Measurements from ENCODE around the gene TCF12.

Gene TCF12

DNA sequence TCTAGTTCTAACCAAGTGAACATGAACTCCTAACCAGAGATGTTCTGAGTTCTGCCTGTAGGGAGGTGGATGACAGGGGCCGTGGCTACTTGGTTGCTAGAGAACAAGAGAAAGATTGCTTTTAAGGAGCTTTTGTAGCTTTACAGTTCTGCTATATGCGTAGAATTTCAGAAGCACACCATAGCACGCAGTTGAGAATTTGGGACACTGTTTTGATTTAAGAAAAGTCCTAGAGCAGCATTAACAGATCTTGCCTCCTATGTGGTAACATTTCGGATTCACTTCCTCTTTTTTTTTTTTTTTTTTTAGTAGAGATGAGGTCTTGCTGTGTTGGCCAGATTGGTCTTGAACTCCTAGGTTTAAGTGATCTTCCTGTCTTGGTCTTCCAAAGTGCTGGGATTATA is 181.7 kb downstream of the TCF12 start:
- no peak for DNase-seq (ENCODE audit: low spot score)
- Histone ChIP-seq H3K9ac (ENCODE audit: low read depth, low read length, poor library complexity) (no peak overlapping the region), H3K4me3 (ENCODE audit: low read length in 2 of 2) (no peak overlapping the region), H2BK15ac (ENCODE audit: low read length) (no peak overlapping the region), H2AK5ac (ENCODE audit: low read depth, low read length) (no peak overlapping the region), H2AFZ (ENCODE audit: low read length) (no peak overlapping the region), H3K36me3 (replicated peaks in 1 of 2; ENCODE audit: control insufficient read depth in 2 of 2, insufficient read depth in 2 of 2, low read length in 2 of 2) (peaks cover 0 to 6% of the 10 kb centered on the region in 2 donors), H2BK5ac (ENCODE audit: low read length) (no peak overlapping the region), H2BK120ac (ENCODE audit: low read depth, low read length) (no peak overlapping the region), H3K14ac (ENCODE audit: low read length) (no peak overlapping the region), H3K9me3 (replicated peaks in 1 of 2; ENCODE audit: control insufficient read depth in 2 of 2, insufficient read depth in 1 of 2, low read depth in 1 of 2, low read length in 2 of 2) (peaks cover 0 to 6% of the 10 kb centered on the region in 2 donors), H4K91ac (ENCODE audit: low read depth, low read length, poor library complexity) (no peak overlapping the region), H3K27ac (replicated peaks; ENCODE audit: low read length) (no peak overlapping the region), H3K4me2 (ENCODE audit: insufficient read depth, low read length, poor library complexity, severe bottlenecking) (no peak overlapping the region), H3K4ac (ENCODE audit: low read length) (no peak overlapping the region), H3K18ac (ENCODE audit: low read length) (no peak overlapping the region), H4K8ac (ENCODE audit: low read depth, low read length) (no peak overlapping the region), H3K23ac (ENCODE audit: low read depth, low read length, poor library complexity) (no peak overlapping the region), H3K27me3 (ENCODE audit: control insufficient read depth in 3 of 3, insufficient read depth in 3 of 3, low read depth in 1 of 3, low read length in 3 of 3) (no peaks in the 10 kb centered on the region), H2BK12ac (ENCODE audit: low read length) (no peak overlapping the region), H3K4me1 (ENCODE audit: control insufficient read depth in 2 of 2, insufficient read depth in 1 of 2, low read depth in 1 of 2, low read length in 2 of 2) (no peaks in the 10 kb centered on the region), H3K79me1 (ENCODE audit: low read depth, low read length) (no peaks in the 10 kb centered on the region)
- no CpG with 5 or more reads among the region's 4 CpGs for WGBS, 2 donors (ENCODE audit: extremely low coverage in 2 of 2, insufficient read length in 2 of 2, insufficient replicate concordance in 1 of 2)

DNA sequence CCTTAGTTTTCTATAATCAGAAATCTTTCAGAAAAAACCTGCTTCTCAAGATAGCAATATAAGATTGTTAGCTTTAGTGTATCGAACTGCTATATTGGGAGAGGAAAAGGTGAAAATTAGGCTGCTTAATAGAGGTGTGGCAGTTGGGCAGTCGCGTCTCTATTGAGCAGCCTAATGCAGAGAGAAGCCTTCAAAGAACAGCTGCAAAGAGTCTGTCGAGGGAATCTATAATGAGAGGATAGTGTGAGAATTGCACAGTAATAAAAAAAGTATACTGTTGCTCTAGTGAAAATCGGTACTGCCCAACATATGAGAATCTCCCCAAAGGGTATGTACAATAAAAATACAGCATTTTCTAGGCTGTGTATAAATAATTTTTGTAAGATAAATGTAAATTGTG is 184.4 kb downstream of the TCF12 start:
- Histone ChIP-seq H3K14ac (ENCODE audit: low read length) (no peak overlapping the region), H3K9me3 (replicated peaks in 1 of 2; ENCODE audit: control insufficient read depth in 2 of 2, insufficient read depth in 1 of 2, low read depth in 1 of 2, low read length in 2 of 2) (peaks cover 0 to 26% of the 10 kb centered on the region in 2 donors), H2BK120ac (ENCODE audit: low read depth, low read length) (no peak overlapping the region), H3K79me1 (ENCODE audit: low read depth, low read length) (no peaks in the 10 kb centered on the region), H3K18ac (ENCODE audit: low read length) (no peak overlapping the region), H3K9ac (ENCODE audit: low read depth, low read length, poor library complexity) (no peak overlapping the region), H2BK15ac (ENCODE audit: low read length) (no peak overlapping the region), H2BK5ac (ENCODE audit: low read length) (no peak overlapping the region), H2AFZ (ENCODE audit: low read length) (no peak overlapping the region), H2AK5ac (ENCODE audit: low read depth, low read length) (no peak overlapping the region), H3K4me1 (ENCODE audit: control insufficient read depth in 2 of 2, insufficient read depth in 1 of 2, low read depth in 1 of 2, low read length in 2 of 2) (no peaks in the 10 kb centered on the region), H3K4me2 (ENCODE audit: insufficient read depth, low read length, poor library complexity, severe bottlenecking) (no peak overlapping the region), H2BK12ac (ENCODE audit: low read length) (no peak overlapping the region), H3K27ac (replicated peaks; ENCODE audit: low read length) (no peak overlapping the region), H3K36me3 (replicated peaks in 1 of 2; ENCODE audit: control insufficient read depth in 2 of 2, insufficient read depth in 2 of 2, low read length in 2 of 2) (peaks cover 0 to 21% of the 10 kb centered on the region in 2 donors), H3K27me3 (ENCODE audit: control insufficient read depth in 3 of 3, insufficient read depth in 3 of 3, low read depth in 1 of 3, low read length in 3 of 3) (no peaks in the 10 kb centered on the region), H3K4ac (ENCODE audit: low read length) (no peak overlapping the region), H3K4me3 (ENCODE audit: low read length in 2 of 2) (no peak overlapping the region), H4K8ac (ENCODE audit: low read depth, low read length) (no peak overlapping the region), H4K91ac (ENCODE audit: low read depth, low read length, poor library complexity) (no peak overlapping the region), H3K23ac (ENCODE audit: low read depth, low read length, poor library complexity) (no peak overlapping the region)
- no CpG with 5 or more reads among the region's 5 CpGs for WGBS, 2 donors (ENCODE audit: extremely low coverage in 2 of 2, insufficient read length in 2 of 2, insufficient replicate concordance in 1 of 2)
- no peak for DNase-seq (ENCODE audit: low spot score)

DNA sequence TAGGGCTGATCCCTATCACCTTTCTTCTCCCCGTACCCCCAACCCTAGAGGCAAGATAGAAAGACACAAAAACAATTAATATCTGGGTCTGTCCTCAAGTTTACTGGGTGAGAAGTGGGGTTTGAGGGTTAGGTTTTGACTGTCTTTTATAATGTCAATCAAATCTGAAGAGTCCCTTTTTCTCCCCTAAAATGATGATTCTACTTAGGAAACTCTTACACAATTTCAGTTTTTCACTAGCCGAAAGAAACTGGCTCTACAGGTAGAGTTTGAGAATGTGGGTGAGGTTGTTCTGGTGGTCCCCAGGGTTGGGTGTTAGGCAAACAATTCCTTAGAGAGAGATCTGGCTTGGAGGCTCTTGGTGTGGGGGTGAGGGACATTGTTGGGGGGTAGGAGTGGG is 189.9 kb downstream of the TCF12 start:
- Histone ChIP-seq H4K8ac (ENCODE audit: low read depth, low read length) (no peak overlapping the region), H2BK15ac (ENCODE audit: low read length) (no peak overlapping the region), H3K27me3 (ENCODE audit: control insufficient read depth in 3 of 3, insufficient read depth in 3 of 3, low read depth in 1 of 3, low read length in 3 of 3) (no peaks in the 10 kb centered on the region), H3K27ac (replicated peaks; ENCODE audit: low read length) (no peak overlapping the region), H3K36me3 (replicated peaks in 1 of 2; ENCODE audit: control insufficient read depth in 2 of 2, insufficient read depth in 2 of 2, low read length in 2 of 2) (peaks cover 0 to 24% of the 10 kb centered on the region in 2 donors), H4K91ac (ENCODE audit: low read depth, low read length, poor library complexity) (no peak overlapping the region), H3K79me1 (ENCODE audit: low read depth, low read length) (no peaks in the 10 kb centered on the region), H2BK5ac (ENCODE audit: low read length) (no peak overlapping the region), H3K4me1 (ENCODE audit: control insufficient read depth in 2 of 2, insufficient read depth in 1 of 2, low read depth in 1 of 2, low read length in 2 of 2) (peaks cover 2 to 8% of the 10 kb centered on the region in 2 donors), H2AFZ (ENCODE audit: low read length) (no peak overlapping the region), H2BK120ac (ENCODE audit: low read depth, low read length) (no peak overlapping the region), H3K4ac (ENCODE audit: low read length) (no peak overlapping the region), H3K18ac (ENCODE audit: low read length) (no peak overlapping the region), H3K4me2 (ENCODE audit: insufficient read depth, low read length, poor library complexity, severe bottlenecking) (no peak overlapping the region), H3K4me3 (ENCODE audit: low read length in 2 of 2) (no peak overlapping the region), H3K9me3 (replicated peaks in 1 of 2; ENCODE audit: control insufficient read depth in 2 of 2, insufficient read depth in 1 of 2, low read depth in 1 of 2, low read length in 2 of 2) (peaks cover 0 to 20% of the 10 kb centered on the region in 2 donors), H2BK12ac (ENCODE audit: low read length) (no peak overlapping the region), H3K9ac (ENCODE audit: low read depth, low read length, poor library complexity) (no peak overlapping the region), H3K14ac (ENCODE audit: low read length) (no peak overlapping the region), H2AK5ac (ENCODE audit: low read depth, low read length) (no peak overlapping the region), H3K23ac (ENCODE audit: low read depth, low read length, poor library complexity) (no peak overlapping the region)
- no peak for DNase-seq (ENCODE audit: low spot score)
- no CpG with 5 or more reads among the region's 2 CpGs for WGBS, 2 donors (ENCODE audit: extremely low coverage in 2 of 2, insufficient read length in 2 of 2, insufficient replicate concordance in 1 of 2)

DNA sequence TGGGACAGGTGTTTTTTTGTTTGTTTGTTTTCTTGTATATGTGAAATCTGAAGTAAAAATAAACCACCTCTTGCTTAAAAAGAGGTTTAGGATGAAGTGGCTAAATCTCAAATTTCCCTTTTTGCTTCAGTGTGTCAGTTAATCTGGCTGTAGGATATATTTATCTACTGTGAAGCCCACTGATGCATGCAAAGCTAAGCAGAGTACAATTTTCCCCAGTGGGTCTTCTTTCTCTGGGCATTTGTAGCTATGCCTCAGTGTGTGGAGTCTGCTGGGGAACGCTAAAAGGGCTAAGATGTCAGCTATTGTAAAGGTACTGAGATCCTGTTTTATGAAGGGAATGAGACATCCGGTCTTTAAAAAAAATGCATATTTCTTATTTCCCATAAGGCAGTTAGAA is 190.6 kb downstream of the TCF12 start:
- H3K27ac ChIP-seq (replicated peaks; ENCODE audit: low read length): no peak overlapping the region
- no peak overlapping the region for H3K4me2 ChIP-seq (ENCODE audit: insufficient read depth, low read length, poor library complexity, severe bottlenecking)
- no peak overlapping the region for H3K23ac ChIP-seq (ENCODE audit: low read depth, low read length, poor library complexity)
- H3K4me1 ChIP-seq (ENCODE audit: control insufficient read depth in 2 of 2, insufficient read depth in 1 of 2, low read depth in 1 of 2, low read length in 2 of 2): peaks cover 2 to 8% of the 10 kb centered on the region in 2 donors
- no peak overlapping the region for H3K18ac ChIP-seq (ENCODE audit: low read length)
- H3K27me3 ChIP-seq (ENCODE audit: control insufficient read depth in 3 of 3, insufficient read depth in 3 of 3, low read depth in 1 of 3, low read length in 3 of 3): no peaks in the 10 kb centered on the region
- no peak overlapping the region for H2BK12ac ChIP-seq (ENCODE audit: low read length)
- no peaks in the 10 kb centered on the region for H3K79me1 ChIP-seq (ENCODE audit: low read depth, low read length)
- H3K9ac ChIP-seq (ENCODE audit: low read depth, low read length, poor library complexity): no peak overlapping the region
- no peak overlapping the region for H4K91ac ChIP-seq (ENCODE audit: low read depth, low read length, poor library complexity)
- H2BK120ac ChIP-seq (ENCODE audit: low read depth, low read length): no peak overlapping the region
- no peak overlapping the region for H2BK15ac ChIP-seq (ENCODE audit: low read length)
- H3K14ac ChIP-seq (ENCODE audit: low read length): no peak overlapping the region
- peaks cover 0 to 20% of the 10 kb centered on the region in 2 donors for H3K9me3 ChIP-seq (replicated peaks in 1 of 2; ENCODE audit: control insufficient read depth in 2 of 2, insufficient read depth in 1 of 2, low read depth in 1 of 2, low read length in 2 of 2)
- DNase-seq (ENCODE audit: low spot score): no peak
- H4K8ac ChIP-seq (ENCODE audit: low read depth, low read length): no peak overlapping the region
- peaks cover 0 to 24% of the 10 kb centered on the region in 2 donors for H3K36me3 ChIP-seq (replicated peaks in 1 of 2; ENCODE audit: control insufficient read depth in 2 of 2, insufficient read depth in 2 of 2, low read length in 2 of 2)
- H3K4ac ChIP-seq (ENCODE audit: low read length): no peak overlapping the region
- H2AFZ ChIP-seq (ENCODE audit: low read length): no peak overlapping the region
- no CpG with 5 or more reads among the region's 2 CpGs for WGBS, 2 donors (ENCODE audit: extremely low coverage in 2 of 2, insufficient read length in 2 of 2, insufficient replicate concordance in 1 of 2)
- H2AK5ac ChIP-seq (ENCODE audit: low read depth, low read length): no peak overlapping the region
- no peak overlapping the region for H3K4me3 ChIP-seq (ENCODE audit: low read length in 2 of 2)
- H2BK5ac ChIP-seq (ENCODE audit: low read length): no peak overlapping the region

All from neuronal stem cell (in vitro differentiated cells).